Karpas-422 (cell line): ENCODE results near the gene TIMM17B. TPM values are rescaled to one million over a fixed set of nuclear protein-coding genes. Genes with fewer than 3 reads are reported as not detected.

ENCODE experiments used
- DNase-seq: peaks from one replicate; pipeline ENCODE4 v3.0.0-alpha.2; 2015
- H2AFZ ChIP-seq: fragments of 200-600 bp; sonication (generic); 2 replicates; pipeline ENCODE4 v1.6.1; 2014; ENCODE audit warnings: antibody characterized with exemption, low read length, mixed read lengths
- H3K27ac ChIP-seq: fragments of 200-600 bp; sonication (generic); 2 replicates; pipeline ENCODE4 v1.5.1; 2014; ENCODE audit warnings: mild to moderate bottlenecking, low read length, moderate library complexity
- H3K27me3 ChIP-seq: fragments of 200-600 bp; sonication (generic); 2 replicates; pipeline ENCODE4 v1.6.1; 2014; ENCODE audit warnings: low read length, mixed read lengths
- H3K36me3 ChIP-seq: fragments of 200-600 bp; sonication (generic); 2 replicates; pipeline ENCODE4 v1.6.1; 2014; ENCODE audit warnings: low read length, mixed read lengths; ENCODE audit not compliant: insufficient read depth
- H3K4me1 ChIP-seq: fragments of 200-600 bp; sonication (generic); 2 replicates; pipeline ENCODE4 v1.6.1; 2014; ENCODE audit warnings: mild to moderate bottlenecking, low read length, mixed read lengths
- H3K4me2 ChIP-seq: fragments of 200-600 bp; sonication (generic); 2 replicates; pipeline ENCODE4 v1.6.1; 2014; ENCODE audit warnings: low read length, low read depth, mild to moderate bottlenecking; ENCODE audit not compliant: poor library complexity, severe bottlenecking
- H3K4me3 ChIP-seq: fragments of 200-600 bp; sonication (generic); 2 replicates; pipeline ENCODE4 v1.5.1; 2014; ENCODE audit warnings: mild to moderate bottlenecking, antibody characterized with exemption, low read length, mixed read lengths
- H3K79me2 ChIP-seq: fragments of 200-600 bp; sonication (generic); 2 replicates; pipeline ENCODE4 v1.6.1; 2014; ENCODE audit warnings: mild to moderate bottlenecking, low read length, mixed read lengths
- H3K9ac ChIP-seq: fragments of 200-600 bp; sonication (generic); 2 replicates; pipeline ENCODE4 v1.6.0; 2014; ENCODE audit warnings: low read length
- H3K9me2 ChIP-seq: fragments of 200-600 bp; sonication (generic), shearing (Covaris generic); replicated peaks from 2 replicates; pipeline ENCODE4 v1.6.0; 2014; ENCODE audit warnings: mild to moderate bottlenecking, low read length, moderate library complexity; ENCODE audit not compliant: insufficient read depth
- H3K9me3 ChIP-seq: fragments of 300-700, 200-600 bp; sonication (generic); 2 replicates; pipeline ENCODE4 v1.6.1; 2014; ENCODE audit warnings: low read length, mixed read lengths
- H4K20me1 ChIP-seq: fragments of 200-600 bp; sonication (generic); 2 replicates; pipeline ENCODE4 v1.6.1; 2014; ENCODE audit warnings: mild to moderate bottlenecking, antibody characterized with exemption, low read length, low read depth; ENCODE audit not compliant: insufficient read depth
- total RNA-seq: library from RNA; depleted of rRNA; stranded (reverse); fragments of >200 nt; shearing (Covaris generic); gene quantifications from 2 replicates; pipeline ENCODE4 v1.2.3, GENCODE V29; 2014; ENCODE audit warnings: low replicate concordance; rRNA removed

TIMM17B gene
- 84.5 and 108 TPM in 2 replicates for total RNA-seq

DNA sequence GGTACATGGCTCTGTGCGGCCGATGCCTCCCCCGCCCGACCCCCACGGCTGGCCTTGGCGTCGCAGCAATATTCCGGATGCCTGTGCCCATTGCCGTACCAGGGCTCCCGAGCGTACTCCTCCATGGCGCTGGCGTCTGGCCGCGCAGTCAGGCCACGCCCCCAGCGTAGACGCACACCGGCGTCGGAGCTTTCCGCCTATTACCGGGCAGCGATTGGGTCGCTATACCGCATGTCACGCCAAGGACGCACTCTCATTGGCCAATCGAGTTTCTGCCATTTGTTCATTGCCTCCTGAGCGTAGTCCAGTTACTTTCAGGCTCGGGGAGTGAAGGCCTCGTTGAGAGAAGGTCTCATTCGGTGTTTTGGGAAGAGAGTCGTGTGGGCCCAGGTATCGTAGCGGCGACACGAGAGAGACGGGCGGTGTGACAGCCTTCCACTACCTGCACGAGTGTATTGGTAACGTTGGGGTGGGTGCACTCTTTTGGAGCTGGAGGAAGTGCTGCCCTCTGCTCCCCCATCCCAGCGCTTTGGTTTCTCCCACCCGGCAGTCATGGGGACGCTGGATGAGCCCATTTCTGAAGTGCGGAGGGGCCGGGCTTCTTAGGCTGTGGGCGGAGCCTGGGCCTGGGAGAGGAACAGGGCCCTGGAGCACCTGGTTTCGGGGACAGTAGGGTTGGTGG, at the start of gene TIMM17B, which contains the start of gene PQBP1:
Gene TIMM17B, minus strand, starts transcription at position 144 of the 682 bp plus-strand sequence. Its CDS starts 19 bp downstream, at position 125.
Gene PQBP1, plus strand, starts transcription at position 306 of the 682 bp plus-strand sequence. CDS start 580 bp downstream, outside the sequence.
- Histone ChIP-seq H3K27me3 (no peaks in the 10 kb centered on the region), H3K27ac (peak within 1 kb of the TSS; percentile 84), H2AFZ (peak within 1 kb of the TSS; percentile 61; the same call in 1 of the 2 replicates), H3K9me2 (no peaks in the 10 kb centered on the region), H3K79me2 (peaks cover 23% of the 10 kb centered on the region), H3K4me1 (peaks cover 19% of the 10 kb centered on the region), H3K36me3 (no peaks in the 10 kb centered on the region), H3K4me3 (peak within 1 kb of the TSS; percentile 82), H3K9ac (peak within 1 kb of the TSS; percentile 89), H3K9me3 (no peaks in the 10 kb centered on the region), H3K4me2 (peak within 1 kb of the TSS; percentile 79), H4K20me1 (peaks cover 6% of the 10 kb centered on the region; the same call in 1 of the 2 replicates)
- DNase-seq, result peak; percentile 96

DNA sequence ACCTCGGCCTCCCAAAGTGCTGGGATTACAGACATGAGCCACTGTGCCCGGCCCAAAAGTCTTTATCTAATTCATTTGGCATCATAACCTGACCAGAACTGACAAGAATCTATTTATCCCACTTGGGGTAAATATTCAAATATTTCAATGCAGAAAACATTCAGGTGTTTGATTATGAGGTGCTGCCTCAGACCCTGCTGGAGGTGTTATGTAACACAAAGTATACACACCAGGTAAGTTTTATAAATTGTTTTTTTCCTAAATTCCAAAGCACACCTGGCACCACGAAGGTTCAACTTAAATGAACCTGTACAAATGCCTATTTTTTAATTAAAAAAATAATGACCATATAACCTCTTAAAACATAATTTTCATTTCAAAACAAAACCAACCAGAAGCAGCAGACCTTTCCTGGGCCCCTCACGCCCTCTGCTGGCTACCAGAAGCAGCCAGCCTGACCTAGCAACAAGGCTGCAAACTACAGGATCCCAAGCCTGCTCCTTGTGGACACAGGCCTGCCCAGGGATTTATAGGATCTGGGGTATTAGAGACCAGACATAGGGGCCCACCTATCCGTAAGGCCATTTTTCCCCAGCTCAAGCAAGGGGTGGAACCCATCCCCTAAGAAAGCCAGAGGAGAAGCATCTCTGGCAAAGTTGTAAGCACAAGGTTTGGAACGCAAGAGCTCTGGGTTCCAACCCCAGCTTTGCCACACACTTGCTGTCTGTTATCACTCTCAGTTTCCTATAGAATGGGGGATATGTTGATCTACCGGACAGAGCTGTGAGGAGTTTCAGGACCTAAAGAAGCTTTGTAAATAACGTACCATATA, 48.2 kb upstream of the TIMM17B start:
- Histone ChIP-seq H3K4me1 (peaks cover 7% of the 10 kb centered on the region), H3K36me3 (no peaks in the 10 kb centered on the region), H2AFZ (no peak overlapping the region), H3K79me2 (peaks cover 51% of the 10 kb centered on the region), H4K20me1 (0 out of 2 replicates have a peak, but pooled peaks cover 3% of the 10 kb centered on the region), H3K9me3 (no peaks in the 10 kb centered on the region), H3K4me3 (no peak overlapping the region), H3K27me3 (no peaks in the 10 kb centered on the region), H3K9ac (no peak overlapping the region), H3K27ac (no peak overlapping the region), H3K4me2 (no peak overlapping the region), H3K9me2 (no peaks in the 10 kb centered on the region)
- DNase-seq, result peak; percentile 72

DNA sequence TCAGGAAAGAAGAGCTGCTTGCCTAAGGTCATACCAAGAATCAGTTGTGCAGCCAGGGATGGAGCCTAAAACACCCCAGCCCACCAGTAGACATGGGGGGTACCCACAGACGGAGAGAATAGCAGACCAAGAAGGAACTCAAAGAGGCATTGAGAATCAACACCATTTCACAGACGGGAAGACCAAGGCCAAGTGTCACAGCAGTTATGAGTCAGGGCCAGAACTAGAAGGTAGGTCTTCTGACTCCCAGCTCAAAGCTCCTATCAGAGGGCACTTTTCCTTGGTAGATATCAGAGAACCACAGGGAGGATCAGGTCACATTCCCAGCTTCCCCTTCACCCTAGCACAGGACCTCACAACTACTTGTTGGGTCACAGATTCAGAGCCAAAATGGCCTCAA, 45.3 kb upstream of the TIMM17B start:
- Histone ChIP-seq H3K27ac (peak overlapping the region; percentile 37; the same call in 1 of the 2 replicates), H3K4me3 (no peak overlapping the region), H3K79me2 (peaks cover 72% of the 10 kb centered on the region), H3K36me3 (no peaks in the 10 kb centered on the region), H3K9ac (no peak overlapping the region), H4K20me1 (peaks cover 10% of the 10 kb centered on the region; the same call in 1 of the 2 replicates), H3K4me2 (no peak overlapping the region), H3K27me3 (no peaks in the 10 kb centered on the region), H3K4me1 (peaks cover 35% of the 10 kb centered on the region), H3K9me3 (no peaks in the 10 kb centered on the region), H3K9me2 (no peaks in the 10 kb centered on the region), H2AFZ (no peak overlapping the region)
- no peak for DNase-seq

GRCh38 chrX:48940404-48940955, 42.9 kb upstream of the TIMM17B start:
- Histone ChIP-seq H3K4me3 (peak overlapping the region; percentile 52; the same call in 1 of the 2 replicates), H3K9me2 (no peaks in the 10 kb centered on the region), H3K9ac (peak overlapping the region; percentile 53), H3K4me2 (peak overlapping the region; percentile 52), H3K9me3 (no peaks in the 10 kb centered on the region), H3K4me1 (peaks cover 44% of the 10 kb centered on the region), H3K27ac (peak overlapping the region; percentile 96), H4K20me1 (peaks cover 9% of the 10 kb centered on the region; the same call in 1 of the 2 replicates), H3K27me3 (no peaks in the 10 kb centered on the region), H3K79me2 (peaks cover 81% of the 10 kb centered on the region), H2AFZ (no peak overlapping the region), H3K36me3 (0 out of 2 replicates have a peak, but pooled peaks cover 2% of the 10 kb centered on the region)
- no peak for DNase-seq

- H3K9me3 ChIP-seq, result no peaks in the 10 kb centered on the region
- H3K9ac ChIP-seq, result peak overlapping the region; percentile 62
- H3K4me2 ChIP-seq, result peak overlapping the region; percentile 52
- peaks cover 7% of the 10 kb centered on the region; the same call in 1 of the 2 replicates for H4K20me1 ChIP-seq
- peak overlapping the region; percentile 96 for H3K27ac ChIP-seq
- H3K4me3 ChIP-seq, result peak overlapping the region; percentile 52; the same call in 1 of the 2 replicates
- H2AFZ ChIP-seq, result no peak overlapping the region
- peak; percentile 79 for DNase-seq
- H3K4me1 ChIP-seq, result peaks cover 44% of the 10 kb centered on the region
- peaks cover 76% of the 10 kb centered on the region for H3K79me2 ChIP-seq
- peaks cover 6% of the 10 kb centered on the region; the same call in 1 of the 2 replicates for H3K36me3 ChIP-seq
- no peaks in the 10 kb centered on the region for H3K27me3 ChIP-seq
- no peaks in the 10 kb centered on the region for H3K9me2 ChIP-seq
These were observed 42.1 kb upstream of the TIMM17B start for GRCh38 chrX:48939524-48940228.

GRCh38 chrX:48938721-48939425, 41.3 kb upstream of the TIMM17B start:
- Histone ChIP-seq H4K20me1 (peaks cover 7% of the 10 kb centered on the region; the same call in 1 of the 2 replicates), H3K4me3 (peak overlapping the region; percentile 52; the same call in 1 of the 2 replicates), H3K9me2 (no peaks in the 10 kb centered on the region), H3K79me2 (peaks cover 69% of the 10 kb centered on the region), H3K4me2 (peak overlapping the region; percentile 52), H3K4me1 (peaks cover 44% of the 10 kb centered on the region), H3K9me3 (no peaks in the 10 kb centered on the region), H3K27ac (peak overlapping the region; percentile 96), H3K27me3 (no peaks in the 10 kb centered on the region), H3K9ac (peak overlapping the region; percentile 62), H3K36me3 (peaks cover 6% of the 10 kb centered on the region; the same call in 1 of the 2 replicates), H2AFZ (no peak overlapping the region)
- no peak for DNase-seq
